MCF 10A (cell line): ENCODE data around the gene MPRIP. TPM values are rescaled to one million over a fixed set of nuclear protein-coding genes. Genes with fewer than 3 reads are reported as not detected.

Experiments
- BruUV-seq: library from RNA; stranded (reverse); fragments of 400-500 nt; replicated peaks from 2 replicates; lab custom pipeline; 2021; lab: Mats Ljungman, UMichigan
- CTCF ChIA-PET: fragments of 300-600 bp; sonication (Branson Sonifier 250); formaldehyde crosslinking; extraction: SDS; loops from one replicate; lab custom pipeline; 2021; ENCODE audit warnings: antibody characterized with exemption, inconsistent platforms; lab: Yijun Ruan, JAX
- POLR2A ChIA-PET: fragments of 300-600, 350-650 bp; sonication (Branson Sonifier 250); formaldehyde crosslinking; extraction: SDS; loops from one replicate; lab custom pipeline; 2020; ENCODE audit warnings: antibody characterized with exemption, inconsistent platforms; lab: Yijun Ruan, JAX
- DNase-seq: peaks from one replicate; pipeline ENCODE4 v3.0.0-alpha.2; 2018; ENCODE audit not compliant: unreplicated experiment
- H3K27ac Mint-ChIP-seq: one replicate; pipeline ENCODE4 v1.8.0; 2022; ENCODE audit warnings: mild to moderate bottlenecking, low read depth, mixed read lengths; ENCODE audit not compliant: unreplicated experiment
- H3K27me3 Mint-ChIP-seq: one replicate; pipeline ENCODE4 v1.8.0; 2022; ENCODE audit warnings: mixed read lengths; ENCODE audit not compliant: insufficient read depth, unreplicated experiment
- H3K36me3 Mint-ChIP-seq: one replicate; pipeline ENCODE4 v1.8.0; 2022; ENCODE audit warnings: mild to moderate bottlenecking, moderate library complexity, mixed read lengths; ENCODE audit not compliant: insufficient read depth, unreplicated experiment
- H3K4me1 Mint-ChIP-seq: one replicate; pipeline ENCODE4 v1.8.0; 2022; ENCODE audit warnings: mixed read lengths; ENCODE audit not compliant: insufficient read depth, unreplicated experiment
- H3K4me3 Mint-ChIP-seq: one replicate; pipeline ENCODE4 v1.8.0; 2022; ENCODE audit warnings: mild to moderate bottlenecking, moderate library complexity, mixed read lengths; ENCODE audit not compliant: unreplicated experiment
- H3K9me3 Mint-ChIP-seq: one replicate; pipeline ENCODE4 v1.8.0; 2022; ENCODE audit warnings: mixed read lengths; ENCODE audit not compliant: unreplicated experiment
- CTCF ChIP-seq: fragments of 200-600 bp; IDR thresholded peaks from one replicate; pipeline ENCODE4 v1.8.0; 2022; ENCODE audit warnings: antibody characterized with exemption, mild to moderate bottlenecking; ENCODE audit not compliant: unreplicated experiment
- intact Hi-C: fragments of 100-400 bp; cut with micrococcal nuclease; formaldehyde crosslinking; loops from 2 replicates; pipeline ENCODE4 v1.14.1; 2022
- total RNA-seq: library from RNA; stranded (reverse); gene quantifications from 2 replicates; pipeline ENCODE4 v1.2.3, GENCODE V29; 2022

Gene MPRIP
- total RNA-seq, 1 experiment from 2014 or later, result 230 TPM

- Mint-ChIP-seq H3K4me1 (peaks cover 32% of the 10 kb centered on the region), H3K9me3 (no peaks in the 10 kb centered on the region), H3K4me3 (no peak overlapping the region), H3K27me3 (no peaks in the 10 kb centered on the region), H3K27ac (no peak overlapping the region), H3K36me3 (peaks cover 40% of the 10 kb centered on the region)
- no peak for TF ChIP-seq CTCF
- no peak for DNase-seq
- intact Hi-C loops, result no loop called here
- BruUV-seq, result no TSS peak
- ChIA-PET CTCF (interaction anchor here (1.0 kb wide), 1 partner anchor 97 kb away, joined by 4 read pairs; no protein-coding TSS in a partner anchor), POLR2A (interaction anchor here (0.8 to 2.0 kb wide), 3 partner anchors 32 to 161 kb away, joined by 4 to 5 read pairs (median 4); partner anchors contain the start of gene MPRIP)
Observed at GRCh38 chr17:17088086-17088485, 45.8 kb downstream of the MPRIP start.

- no TSS peak for BruUV-seq
- ChIA-PET CTCF (interaction anchor here (0.8 kb wide), 1 partner anchor 15 kb away, joined by 3 read pairs; no protein-coding TSS in a partner anchor), POLR2A (interaction anchor here (0.7 to 2.0 kb wide), 5 partner anchors 16 to 184 kb away, joined by 3 to 5 read pairs (median 4); partner anchors contain the start of gene MPRIP)
- DNase-seq, result peak; percentile 27
- Mint-ChIP-seq H3K27me3 (no peaks in the 10 kb centered on the region), H3K36me3 (peaks cover 33% of the 10 kb centered on the region), H3K4me3 (no peak overlapping the region), H3K9me3 (no peaks in the 10 kb centered on the region), H3K4me1 (peaks cover 32% of the 10 kb centered on the region), H3K27ac (no peak overlapping the region)
- intact Hi-C loops, result no loop called here
- TF ChIP-seq CTCF, result no peak
Observed at GRCh38 chr17:17088541-17089525, 46.6 kb downstream of the MPRIP start.

- ChIA-PET POLR2A (interaction anchor here (0.5 to 0.7 kb wide), 4 partner anchors 38 to 437 kb away, joined by 3 read pairs; no protein-coding TSS in a partner anchor), CTCF (interaction anchor here (0.7 to 0.8 kb wide), 2 partner anchors 9 to 48 kb away, joined by 3 to 4 read pairs; no protein-coding TSS in a partner anchor)
- no peak overlapping the region for H3K27ac Mint-ChIP-seq
- no TSS peak for BruUV-seq
- H3K9me3 Mint-ChIP-seq, result no peaks in the 10 kb centered on the region
- no peak overlapping the region for H3K4me3 Mint-ChIP-seq
- H3K4me1 Mint-ChIP-seq, result peaks cover 35% of the 10 kb centered on the region
- peak; percentile 10 for DNase-seq
- intact Hi-C loops, result no loop called here
- H3K27me3 Mint-ChIP-seq, result no peaks in the 10 kb centered on the region
- H3K36me3 Mint-ChIP-seq, result peaks cover 32% of the 10 kb centered on the region
- no peak for TF ChIP-seq CTCF
Observed at GRCh38 chr17:17089796-17090641, 47.8 kb downstream of the MPRIP start.
